GM18873 (cell line): Measurements from ENCODE around the gene CHAMP1.

ENCODE experiments used
- ATAC-seq: cut with Tn5 transposase; IDR thresholded peaks from one replicate; pipeline ENCODE4 v1.9.1; 2021; ENCODE audit warnings: mild to moderate bottlenecking, moderate library complexity, moderate number of reproducible peaks; ENCODE audit not compliant: unreplicated experiment, low FRiP score

CHAMP1 gene, protein sequence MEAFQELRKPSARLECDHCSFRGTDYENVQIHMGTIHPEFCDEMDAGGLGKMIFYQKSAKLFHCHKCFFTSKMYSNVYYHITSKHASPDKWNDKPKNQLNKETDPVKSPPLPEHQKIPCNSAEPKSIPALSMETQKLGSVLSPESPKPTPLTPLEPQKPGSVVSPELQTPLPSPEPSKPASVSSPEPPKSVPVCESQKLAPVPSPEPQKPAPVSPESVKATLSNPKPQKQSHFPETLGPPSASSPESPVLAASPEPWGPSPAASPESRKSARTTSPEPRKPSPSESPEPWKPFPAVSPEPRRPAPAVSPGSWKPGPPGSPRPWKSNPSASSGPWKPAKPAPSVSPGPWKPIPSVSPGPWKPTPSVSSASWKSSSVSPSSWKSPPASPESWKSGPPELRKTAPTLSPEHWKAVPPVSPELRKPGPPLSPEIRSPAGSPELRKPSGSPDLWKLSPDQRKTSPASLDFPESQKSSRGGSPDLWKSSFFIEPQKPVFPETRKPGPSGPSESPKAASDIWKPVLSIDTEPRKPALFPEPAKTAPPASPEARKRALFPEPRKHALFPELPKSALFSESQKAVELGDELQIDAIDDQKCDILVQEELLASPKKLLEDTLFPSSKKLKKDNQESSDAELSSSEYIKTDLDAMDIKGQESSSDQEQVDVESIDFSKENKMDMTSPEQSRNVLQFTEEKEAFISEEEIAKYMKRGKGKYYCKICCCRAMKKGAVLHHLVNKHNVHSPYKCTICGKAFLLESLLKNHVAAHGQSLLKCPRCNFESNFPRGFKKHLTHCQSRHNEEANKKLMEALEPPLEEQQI

DNA sequence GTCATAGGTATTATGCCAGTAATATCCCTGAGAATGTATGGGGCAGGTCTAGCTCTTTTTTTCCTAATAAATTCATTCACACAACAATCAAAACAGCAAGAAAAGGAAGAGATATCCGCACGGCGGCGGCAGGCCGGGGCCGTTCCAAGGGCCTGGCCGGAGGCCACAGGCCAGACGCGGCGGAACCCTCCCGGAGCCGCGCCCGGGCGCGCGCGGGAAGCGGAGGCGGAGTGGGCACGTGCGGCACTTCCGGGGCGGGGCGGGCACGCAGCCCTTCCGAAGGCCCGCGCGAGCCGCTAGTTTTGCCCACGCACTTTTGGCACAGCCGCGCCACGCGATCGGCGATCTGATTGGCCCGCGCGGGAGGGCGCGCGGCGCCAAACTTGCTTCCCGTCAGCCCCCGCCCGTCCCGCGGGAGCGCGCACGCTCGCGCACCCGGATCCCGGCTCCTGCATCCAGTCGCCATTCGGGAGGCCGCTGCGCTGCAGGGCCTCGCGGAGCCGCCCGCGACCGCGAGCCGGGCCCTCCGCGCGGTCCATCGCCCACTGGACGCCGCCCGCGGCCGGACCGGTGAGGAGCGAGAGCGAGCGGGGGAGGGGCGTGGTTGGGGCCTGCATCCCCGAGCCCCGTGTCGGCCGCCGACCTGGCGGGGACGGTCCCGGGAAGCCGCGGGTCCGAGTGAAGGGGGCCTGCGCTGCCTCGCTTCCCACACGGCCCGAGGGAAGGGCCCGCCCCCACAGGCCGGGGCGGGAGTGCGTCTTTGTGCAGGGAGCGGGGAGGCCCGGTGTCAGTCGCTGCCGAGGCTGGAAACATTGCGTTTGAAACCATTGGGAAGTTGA, at the start of gene CHAMP1:
Gene CHAMP1 (plus strand): TSS at position 430 of the 839 bp plus-strand sequence. CDS start 9,340 bp downstream, outside the sequence.
- peak; percentile 65 for ATAC-seq

DNA sequence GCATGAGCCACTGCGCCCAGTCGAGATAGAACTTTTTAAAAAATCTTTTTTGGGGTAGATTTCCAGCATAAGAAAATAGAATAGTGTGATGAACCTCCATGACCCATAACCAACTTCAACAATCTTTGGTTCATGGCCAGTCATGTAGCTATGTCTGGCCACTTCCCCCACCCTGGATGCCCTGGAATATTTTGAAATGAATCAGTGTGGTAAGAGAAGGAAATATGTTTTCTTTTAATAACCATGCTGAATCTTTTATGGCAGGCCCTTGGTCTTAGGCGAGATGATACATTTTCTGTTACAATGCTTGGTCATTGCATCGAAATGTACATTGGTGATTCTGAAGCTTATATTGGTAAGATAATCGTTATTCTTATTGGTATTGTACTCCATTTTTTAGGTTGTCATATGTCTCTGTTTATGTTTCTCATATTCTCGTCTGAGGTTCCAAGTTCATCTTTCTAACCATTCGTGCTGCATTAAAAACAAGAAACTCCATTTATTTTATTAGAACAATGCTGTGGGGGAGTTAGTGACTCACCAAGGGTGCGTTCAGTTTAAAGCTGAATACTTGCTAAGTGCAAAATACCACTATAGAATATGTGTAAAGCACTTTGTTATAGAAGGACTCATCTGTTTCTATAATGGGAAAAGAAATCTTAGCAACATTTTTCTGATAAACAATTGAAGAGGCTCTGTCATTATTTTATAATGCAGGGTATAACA, 49.3 kb upstream of the CHAMP1 start:
- no peak for ATAC-seq

DNA sequence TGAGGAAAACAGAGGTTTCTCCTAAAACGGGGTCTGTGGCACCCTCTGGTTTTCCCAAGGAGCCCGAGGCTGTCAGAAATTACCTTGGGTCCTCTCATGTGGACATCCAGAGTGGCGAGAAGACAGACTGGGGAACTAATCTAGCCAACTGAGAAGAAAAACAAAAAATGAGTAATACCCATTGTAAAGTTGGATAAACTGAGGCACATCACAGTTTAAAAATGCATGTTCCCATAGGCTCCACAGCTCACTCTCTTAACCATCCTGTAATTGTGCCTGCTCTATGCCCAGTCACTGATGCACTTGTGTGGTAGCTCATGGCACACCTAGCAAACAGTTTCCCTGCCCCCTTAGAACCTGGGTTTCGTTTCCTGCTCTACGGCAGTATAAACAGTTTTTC, 48.1 kb upstream of the CHAMP1 start:
- no peak for ATAC-seq

DNA sequence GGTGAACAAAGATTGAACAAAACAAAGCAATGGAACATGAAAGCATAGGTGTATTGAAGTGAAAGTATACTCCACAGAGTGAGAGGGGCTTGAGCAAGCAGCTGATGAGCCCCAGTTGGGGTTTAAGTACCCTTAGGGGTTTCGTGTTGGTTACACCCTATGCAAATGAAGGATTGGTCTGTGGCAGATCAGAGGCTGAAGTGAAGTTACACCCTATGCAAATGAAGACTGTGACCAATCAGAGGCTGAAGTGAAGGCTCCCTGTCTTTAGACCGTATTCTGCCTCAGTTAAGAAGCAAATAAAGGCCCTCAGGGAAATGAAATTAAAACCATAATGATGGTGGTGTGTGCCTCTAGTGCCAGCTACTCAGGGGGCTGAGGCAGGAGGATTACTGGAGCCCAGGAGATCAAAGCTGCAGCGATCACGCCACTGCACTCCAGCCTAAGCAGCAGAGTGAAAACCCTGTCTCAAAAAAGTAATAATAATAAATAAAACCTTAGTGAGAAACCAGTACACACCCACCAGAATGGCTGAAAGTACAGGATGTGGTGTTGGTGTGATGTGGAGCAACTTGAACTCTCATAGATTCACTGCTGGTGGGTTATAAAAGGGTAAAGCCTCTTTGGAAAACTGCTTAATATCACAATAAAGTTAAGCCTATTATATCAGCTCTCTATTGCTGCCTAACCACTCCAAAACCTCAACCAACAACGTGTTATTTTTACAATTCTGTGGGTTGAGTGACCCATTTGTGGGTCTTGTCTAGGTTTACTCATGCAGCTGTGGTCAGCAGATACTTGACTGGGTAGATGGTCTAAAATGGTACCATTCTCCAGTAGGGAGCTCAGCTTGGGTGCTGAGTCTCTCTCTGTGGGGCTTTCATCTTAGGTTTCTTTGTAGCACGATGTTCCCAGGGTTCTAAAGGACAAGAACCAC, 45.7 kb upstream of the CHAMP1 start:
- no peak for ATAC-seq

DNA sequence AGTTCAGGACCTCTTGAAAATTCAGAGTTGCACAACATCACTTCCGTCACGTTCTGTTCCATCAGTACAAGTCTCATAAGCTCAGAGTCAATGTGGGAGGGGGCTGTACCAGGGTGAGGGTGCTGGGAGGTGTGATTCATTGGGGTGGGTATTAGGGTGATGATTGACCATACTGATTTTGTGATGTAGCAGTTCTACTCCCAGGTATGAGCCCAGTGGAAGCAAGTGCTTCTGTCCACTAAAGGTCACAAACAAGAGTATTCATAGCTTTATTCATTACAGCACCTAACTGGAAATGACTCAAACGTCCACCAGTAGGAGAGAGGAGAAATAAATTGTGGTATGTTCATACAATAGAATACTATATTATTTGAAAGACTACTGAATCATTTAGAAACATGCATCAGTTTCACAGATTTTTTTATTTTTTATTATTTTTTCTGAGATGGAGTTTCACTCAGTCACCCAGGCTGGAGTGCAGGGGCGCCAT, 45.0 kb upstream of the CHAMP1 start:
- ATAC-seq: no peak

DNA sequence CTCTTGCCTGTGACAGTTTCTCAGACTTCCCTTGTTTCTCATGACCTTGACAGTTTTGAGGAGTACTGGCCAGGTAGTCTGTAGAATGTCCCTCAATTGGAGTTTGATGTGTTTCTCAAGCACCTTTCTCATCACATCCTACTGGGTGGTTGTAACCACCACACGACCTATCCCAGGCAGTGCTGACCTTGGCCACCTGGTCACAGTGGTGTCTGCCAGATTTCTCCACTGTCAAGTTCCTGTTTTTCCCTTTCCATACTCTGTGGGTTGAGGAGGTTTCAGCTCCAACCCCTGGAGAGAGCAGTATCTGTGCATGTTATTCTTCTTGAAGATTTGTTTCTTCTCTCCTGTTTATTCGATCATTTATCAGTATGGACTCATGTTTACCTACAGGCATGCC, 41.3 kb upstream of the CHAMP1 start:
- ATAC-seq: no peak

DNA sequence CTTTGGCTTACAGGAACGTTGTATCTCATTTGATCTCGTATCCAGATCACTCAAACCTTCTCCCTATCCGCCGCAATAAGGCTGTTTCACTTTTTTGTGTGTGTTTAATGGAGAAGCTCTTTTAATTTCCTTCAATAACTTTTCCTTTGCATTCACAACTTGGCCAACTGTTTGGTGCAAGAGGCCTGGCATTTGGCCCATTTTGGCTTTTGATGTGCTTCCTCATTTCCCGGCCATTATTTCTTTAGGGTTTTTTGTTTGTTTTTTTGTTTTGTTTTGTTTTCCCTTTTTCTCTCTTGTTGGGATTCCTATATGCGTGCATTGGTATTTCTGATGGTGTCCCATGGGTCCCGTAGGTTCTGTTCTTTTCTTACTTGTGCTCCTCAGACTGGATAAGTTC, 39.0 kb upstream of the CHAMP1 start:
- ATAC-seq: no peak

DNA sequence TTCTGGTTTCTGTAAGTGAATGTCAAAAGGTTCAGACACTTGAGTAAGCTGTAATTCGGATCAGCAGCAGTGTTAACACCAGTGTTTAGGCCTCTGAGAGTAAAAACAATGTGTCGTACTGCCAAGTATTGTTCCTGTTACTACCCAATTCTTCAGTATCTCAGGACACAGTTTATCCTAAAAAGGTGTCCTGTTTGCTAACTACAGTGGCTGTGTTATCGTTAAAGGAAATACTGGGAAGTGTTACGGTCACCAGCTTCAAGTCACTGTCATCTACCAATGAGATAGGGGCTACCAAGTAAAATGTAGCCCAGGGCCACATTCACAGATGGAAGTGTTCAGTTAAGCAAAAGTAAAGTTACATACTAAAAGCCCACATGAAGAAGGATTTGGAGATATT, 35.2 kb upstream of the CHAMP1 start:
- no peak for ATAC-seq

DNA sequence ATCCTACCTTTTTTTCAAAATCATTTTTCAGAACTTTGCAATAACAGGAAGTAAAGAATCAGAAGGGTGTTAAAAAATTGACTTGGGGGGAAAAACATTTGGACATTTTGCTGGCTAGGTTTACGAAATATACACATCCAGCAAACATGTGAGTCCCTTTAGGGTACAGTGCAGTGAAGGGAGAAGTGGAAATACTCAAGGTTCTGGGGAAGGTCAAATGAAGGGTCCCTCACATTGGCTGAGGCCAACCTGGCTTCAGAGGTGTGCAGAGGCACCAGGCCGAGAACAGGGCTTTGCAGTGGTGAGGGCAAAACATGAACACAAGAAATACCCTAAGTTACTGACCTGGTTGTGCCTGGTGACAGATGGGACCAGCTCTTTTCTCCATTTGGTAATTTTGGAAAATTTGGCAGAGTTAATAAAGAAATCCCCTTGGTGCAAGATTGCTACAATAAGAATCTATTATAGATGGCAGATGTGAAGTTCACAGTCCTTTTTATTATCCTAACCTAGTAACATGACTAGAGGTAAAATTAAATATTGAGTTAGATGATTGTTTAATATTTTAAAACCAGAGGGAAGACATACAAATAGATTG, 34.4 kb upstream of the CHAMP1 start:
- no peak for ATAC-seq

DNA sequence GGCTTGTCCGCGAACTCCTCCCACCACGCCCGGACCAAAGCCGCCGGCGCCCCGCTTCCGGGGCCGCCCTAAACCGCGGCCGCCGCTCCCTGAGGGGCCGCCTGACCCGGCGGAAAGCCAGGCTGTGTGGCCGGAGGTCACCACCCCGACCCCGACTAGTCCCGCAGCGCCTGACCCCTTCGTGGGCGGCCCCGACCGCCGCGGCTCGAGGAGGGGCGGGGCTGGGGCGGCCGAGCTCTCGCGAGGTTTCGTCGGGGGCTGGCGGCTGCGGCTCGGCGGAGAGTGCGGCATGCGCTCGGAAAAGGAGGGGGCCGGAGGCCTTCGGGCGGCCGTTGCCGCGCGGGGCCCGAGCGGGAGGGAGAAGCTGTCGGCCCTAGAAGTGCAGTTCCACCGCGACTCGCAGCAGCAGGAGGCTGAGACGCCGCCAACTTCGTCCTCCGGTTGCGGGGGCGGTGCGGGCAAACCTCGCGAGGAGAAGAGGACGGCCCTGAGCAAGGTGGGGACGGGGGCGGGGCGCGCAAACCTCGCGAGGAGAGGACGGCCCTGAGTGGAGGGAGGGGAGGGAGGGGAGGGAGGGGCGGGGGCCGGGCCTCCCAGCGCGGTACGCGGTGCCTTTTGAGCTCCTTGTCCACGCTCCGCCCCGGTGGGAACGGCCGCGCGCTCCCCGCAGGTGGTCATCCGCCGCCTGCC, 32.8 kb upstream of the CHAMP1 start, which contains the start of gene UPF3A:
Gene UPF3A (plus strand): TSS at position 251 of the 690 bp plus-strand sequence. CDS start 39 bp downstream, at position 290.
- ATAC-seq: peak; percentile 48

DNA sequence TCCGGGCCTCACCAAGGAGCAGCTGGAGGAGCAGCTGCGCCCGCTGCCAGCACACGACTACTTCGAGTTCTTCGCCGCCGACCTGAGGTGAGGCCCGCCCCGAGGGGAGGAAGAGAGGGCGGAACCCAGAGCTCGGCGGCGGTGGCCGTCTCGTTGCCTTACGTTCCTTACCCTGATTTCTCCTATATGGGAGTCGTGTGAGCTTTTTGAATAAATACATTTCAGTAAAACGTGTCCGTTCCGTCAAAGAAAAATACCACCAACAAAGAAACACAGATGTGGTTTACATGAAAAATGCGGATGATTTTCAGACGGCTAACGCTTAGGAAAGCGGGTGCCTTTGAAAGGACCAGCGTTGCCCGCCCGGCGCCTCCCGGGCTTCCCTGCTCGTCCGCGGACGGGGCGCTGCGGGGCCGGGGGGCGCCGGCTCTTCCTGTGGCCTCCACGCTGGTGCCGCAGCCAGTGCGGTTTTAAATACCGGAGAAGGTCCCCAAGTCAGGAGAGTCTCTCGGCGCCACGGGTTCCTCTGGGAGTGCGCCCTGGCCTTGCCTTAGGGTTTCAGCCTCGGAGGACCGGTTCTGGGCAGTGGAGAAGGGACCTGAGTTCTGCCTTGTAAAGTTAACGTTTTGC, 32.1 kb upstream of the CHAMP1 start:
- peak; percentile 45 for ATAC-seq

DNA sequence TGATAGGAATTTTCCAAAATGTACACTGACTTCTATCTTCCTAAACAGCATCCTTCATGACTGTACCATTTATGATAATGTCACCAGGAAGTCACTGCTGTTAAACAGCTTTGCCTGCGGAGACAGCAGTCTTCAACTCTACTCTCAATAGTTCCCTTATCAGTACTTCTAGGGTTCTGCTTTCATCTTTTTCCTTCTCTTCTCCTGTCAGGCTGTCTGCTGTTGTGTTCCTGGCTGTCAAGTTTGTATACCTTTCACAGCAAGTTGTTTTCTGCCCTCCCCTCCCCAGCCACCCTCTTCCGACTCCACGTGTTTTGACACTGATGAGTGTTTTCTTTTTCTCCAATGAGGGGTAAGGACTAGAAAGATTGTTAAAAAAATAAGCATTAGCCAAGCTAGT, 30.7 kb upstream of the CHAMP1 start:
- no peak for ATAC-seq

DNA sequence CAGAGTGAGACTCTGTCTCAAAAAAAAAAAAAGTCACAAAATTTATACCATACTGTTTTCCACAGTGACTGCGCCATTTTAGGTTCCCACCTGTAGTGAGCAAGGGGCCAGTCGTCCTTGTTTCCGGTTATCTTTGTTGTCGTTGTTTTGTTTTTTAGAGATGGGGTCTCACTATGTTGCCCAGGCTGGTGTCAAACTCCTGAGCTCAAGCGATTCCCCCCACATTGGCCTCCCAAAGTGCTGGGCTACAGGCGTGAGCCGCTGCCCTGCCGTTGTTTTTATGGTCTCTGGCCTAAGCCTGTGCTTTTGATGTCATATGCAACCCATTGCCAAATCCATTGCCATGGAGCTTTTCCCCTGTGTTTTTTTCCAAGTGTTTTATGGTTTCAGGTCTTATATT, 29.6 kb upstream of the CHAMP1 start:
- ATAC-seq: no peak

DNA sequence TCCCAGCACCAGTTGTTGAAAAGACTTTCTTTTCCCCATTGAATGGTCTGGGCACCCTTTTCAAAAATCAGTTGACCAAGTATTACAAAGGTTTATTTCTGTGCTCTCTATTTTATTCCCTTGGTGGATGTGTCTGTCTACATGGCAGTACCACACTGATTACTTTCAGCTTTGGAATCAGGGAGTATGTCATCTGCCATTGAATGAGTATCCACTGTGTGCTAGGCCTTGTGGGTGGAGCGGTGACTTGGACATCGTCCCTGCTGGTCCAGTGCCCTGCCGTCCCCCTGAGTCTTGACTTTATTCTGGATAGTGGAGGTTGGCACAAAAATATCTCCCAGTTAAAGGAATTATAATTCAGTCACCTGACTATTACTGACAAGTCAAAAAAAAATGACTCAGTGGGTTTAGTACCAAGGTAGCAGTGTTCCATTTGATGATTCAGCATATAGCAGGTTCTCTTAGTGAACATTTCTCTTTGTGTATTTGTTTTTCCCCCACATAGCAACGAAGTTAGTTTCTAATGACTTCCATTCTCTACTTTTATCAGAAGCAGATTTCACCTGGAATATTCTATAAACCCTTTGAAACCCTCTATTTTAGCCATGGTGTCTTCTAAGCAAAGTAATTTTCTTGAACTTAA, 29.0 kb upstream of the CHAMP1 start:
- no peak for ATAC-seq

DNA sequence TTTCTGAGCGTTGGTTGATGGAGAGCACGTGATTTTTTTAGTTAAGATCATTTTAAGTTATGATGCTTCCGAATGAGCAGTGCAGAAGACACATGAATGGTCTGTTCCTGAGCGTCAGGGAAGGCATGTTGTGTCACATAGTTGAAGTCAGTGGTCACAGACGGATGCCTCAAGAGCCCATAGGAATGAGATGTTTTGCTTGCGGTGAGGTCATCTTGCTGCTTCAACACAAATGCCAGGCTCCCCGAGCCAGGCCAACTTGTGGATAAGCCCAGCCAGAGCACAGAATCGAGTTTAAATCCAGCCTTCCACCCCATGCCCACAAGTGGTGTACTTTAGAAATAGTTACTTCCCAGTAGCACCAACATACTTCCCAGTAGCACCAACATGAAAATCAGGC, 27.5 kb upstream of the CHAMP1 start:
- ATAC-seq: no peak

DNA sequence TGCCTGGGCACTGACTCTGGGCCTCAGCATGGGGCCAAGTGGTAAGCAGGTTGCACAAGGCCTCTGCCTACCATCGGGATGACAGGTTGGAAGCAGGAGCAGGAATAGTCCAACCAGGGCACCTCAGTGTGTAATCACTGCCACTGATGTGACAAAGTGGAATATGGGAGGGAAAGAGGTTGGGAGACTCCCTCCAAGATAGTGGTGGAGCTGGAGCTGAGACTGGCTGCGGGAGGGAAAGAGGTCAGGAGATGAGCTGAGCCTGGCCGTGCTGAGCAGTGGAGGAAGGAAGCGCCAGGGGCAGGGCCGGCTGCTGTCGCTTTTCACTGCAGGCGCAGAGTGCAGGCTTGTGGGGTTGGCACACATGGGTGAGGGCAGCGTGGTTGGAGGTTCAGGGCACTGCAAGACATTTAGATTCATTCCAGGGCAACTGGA, 26.1 kb upstream of the CHAMP1 start:
- ATAC-seq: no peak

DNA sequence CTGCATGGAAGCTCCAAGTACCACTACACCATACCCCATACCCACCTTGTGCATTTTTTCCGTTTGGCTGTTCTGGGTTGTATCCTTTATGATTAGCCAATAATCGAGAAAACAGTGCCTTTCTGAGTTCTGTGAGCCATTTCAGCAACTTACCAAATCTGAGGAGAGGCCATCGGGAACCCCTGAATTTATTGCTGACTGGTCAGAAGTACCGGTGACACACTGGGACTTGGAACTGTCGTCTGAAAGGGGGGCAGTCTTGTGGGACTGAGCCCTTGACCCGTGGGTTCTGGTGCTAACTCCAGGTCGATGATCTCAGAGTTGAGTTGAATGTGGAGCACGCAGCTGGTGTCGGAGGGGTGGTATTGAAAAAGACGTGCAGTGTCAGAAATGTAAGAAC, 17.9 kb upstream of the CHAMP1 start:
- no peak for ATAC-seq
